GM21390 (cell line): Measurements from ENCODE around the gene CCDC15.
"Not testable (repeated sequence)": the region's sequence is repeated elsewhere in the genome, so short reads cannot be mapped to it uniquely, and the experiment has no call there.

Source experiments
- ATAC-seq: cut with Tn5 transposase; IDR thresholded peaks from one replicate; pipeline ENCODE4 v1.9.1; 2021; ENCODE audit not compliant: unreplicated experiment

Gene CCDC15

GRCh38 chr11:125081098-125081798, 127.2 kb downstream of the CCDC15 start:
- no peak for ATAC-seq

DNA sequence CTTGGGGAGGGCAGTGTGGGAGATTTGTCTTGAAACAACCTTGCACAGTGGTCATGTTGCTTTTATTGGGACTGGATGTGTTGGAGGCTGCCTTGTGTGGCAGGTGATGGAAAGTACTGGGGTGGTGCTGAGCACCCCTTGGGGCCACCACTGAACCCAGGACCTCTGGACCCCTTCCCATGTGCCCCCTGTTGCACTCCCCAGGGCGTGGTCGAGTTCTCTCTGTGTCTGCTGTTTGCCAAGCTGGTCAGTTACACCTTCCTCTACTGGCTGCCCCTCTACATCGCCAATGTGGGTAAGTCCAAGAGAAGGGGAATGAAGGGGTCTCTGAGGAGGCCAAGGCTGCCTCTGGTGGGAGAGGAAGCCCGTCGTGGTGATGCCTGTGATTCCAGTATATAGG, 128.0 kb downstream of the CCDC15 start:
- ATAC-seq, result no peak

DNA sequence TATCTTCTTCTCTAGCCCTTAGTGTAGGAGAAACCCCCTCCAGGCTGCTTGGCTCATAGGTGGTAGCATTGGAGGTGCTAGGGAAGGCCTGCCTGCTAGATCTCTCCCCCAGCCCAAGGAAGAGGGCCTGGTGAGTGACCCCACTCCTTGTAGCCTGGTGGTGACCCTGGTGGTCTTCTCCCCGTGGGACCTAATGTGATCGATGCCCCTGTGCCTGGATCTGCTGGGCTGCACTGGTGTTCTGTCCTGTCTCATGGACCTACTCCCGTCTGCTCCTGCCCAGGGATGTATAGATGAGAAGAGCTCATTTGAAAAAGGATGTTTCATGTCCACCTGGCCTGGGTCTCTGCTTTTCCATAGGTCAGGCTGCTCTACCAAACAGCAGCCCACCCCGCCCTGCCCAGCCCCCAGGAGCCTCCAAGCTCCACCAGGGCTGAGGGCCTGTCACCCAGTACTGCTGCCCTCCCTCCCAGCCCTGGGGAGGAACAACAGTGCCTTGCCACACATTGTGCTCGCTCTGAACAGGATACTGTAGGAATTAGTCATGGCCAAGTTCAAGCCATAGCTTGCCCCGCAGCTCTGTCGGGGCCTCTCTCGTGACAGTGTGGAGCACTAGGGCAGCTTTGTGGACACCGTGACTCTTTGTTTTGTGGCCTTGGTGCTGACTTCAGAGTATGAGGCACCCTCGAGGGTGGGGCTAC, 128.8 kb downstream of the CCDC15 start:
- no peak for ATAC-seq

- ATAC-seq, result no peak
These were observed 129.5 kb downstream of the CCDC15 start for GRCh38 chr11:125083312-125084056.

- no peak for ATAC-seq
These were observed 130.0 kb downstream of the CCDC15 start for GRCh38 chr11:125084057-125084416.

- ATAC-seq, result no peak
These were observed 130.8 kb downstream of the CCDC15 start for GRCh38 chr11:125084761-125085231.

DNA sequence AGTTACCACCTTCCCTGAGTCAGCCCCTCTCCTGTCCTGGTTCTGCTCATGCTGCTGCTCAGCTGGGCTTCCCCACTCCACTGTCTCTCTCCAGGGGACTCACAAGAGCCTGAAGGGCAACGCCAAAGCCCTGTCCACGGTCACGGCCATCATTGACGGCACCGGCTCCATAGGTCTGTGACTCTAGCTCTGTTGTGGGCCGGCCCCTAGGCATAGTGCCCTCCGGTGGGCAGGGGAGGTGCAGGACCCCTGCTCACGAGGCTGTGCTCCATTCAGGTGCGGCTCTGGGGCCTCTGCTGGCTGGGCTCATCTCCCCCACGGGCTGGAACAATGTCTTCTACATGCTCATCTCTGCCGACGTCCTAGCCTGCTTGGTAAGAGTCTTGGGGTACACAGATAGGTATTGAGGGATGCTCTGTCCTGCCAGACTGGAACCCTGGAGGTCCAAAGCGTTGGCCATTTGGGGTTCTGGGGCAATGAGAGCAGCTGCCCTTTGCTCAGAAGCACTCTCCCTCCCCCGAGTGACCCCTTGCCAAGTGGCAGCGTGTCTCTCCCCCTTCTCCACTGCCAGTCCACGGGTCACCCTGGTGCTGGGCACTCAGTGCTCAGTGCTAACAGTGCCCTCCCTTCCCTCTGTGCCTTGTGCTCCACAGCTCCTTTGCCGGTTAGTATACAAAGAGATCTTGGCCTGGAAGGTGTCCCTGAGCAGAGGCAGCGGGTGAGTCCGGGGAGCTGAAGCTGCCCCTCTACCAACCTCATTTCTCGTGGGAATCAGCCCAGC, 131.5 kb downstream of the CCDC15 start:
- ATAC-seq, result no peak

GRCh38 chr11:125086633-125087296, 132.8 kb downstream of the CCDC15 start:
- no peak for ATAC-seq

- ATAC-seq, result no peak
These were observed 134.1 kb downstream of the CCDC15 start for GRCh38 chr11:125088123-125088522.

GRCh38 chr11:125088576-125089455, 134.8 kb downstream of the CCDC15 start:
- no peak for ATAC-seq

- not testable (repeated sequence) for ATAC-seq
These were observed 135.5 kb downstream of the CCDC15 start for GRCh38 chr11:125089481-125089880.

DNA sequence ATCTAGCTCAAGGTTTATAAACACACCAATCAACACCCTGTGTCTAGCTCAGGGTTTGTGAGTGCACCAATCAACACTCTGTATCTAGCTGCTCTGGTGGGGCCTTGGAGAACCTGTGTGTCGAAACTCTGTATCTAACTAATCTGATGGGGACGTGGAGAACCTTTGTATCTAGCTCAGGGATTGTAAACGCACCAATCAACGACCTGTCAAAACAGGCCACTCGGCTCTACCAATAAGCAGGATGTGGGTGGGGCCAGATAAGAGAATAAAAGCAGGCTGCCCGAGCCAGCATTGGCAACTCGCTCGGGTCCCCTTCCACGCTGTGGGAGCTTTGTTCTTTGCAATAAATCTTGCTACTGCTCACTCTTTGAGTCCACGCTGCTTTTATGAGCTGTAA, 136.1 kb downstream of the CCDC15 start:
- not testable (repeated sequence) for ATAC-seq

DNA sequence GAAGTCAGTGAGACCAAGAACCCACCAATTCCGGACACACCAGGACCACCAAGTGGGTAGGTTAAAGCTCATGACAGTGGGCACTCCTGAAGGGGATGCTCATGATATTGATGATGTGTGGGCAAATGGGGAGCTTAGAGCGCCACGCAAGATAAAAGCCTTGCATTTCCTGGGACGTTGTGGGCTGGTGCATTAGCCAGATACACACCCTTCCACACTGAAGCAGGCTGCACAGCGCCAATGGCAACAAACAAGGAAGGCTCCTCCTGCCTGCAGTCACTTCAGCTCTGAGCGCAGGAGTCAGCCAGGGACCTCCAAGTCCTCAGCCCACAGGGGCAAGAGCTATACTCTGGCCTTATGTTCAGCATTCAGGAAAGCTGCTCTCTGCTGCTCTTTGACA, 136.8 kb downstream of the CCDC15 start:
- ATAC-seq, result no peak
